Stimulated activated CD8-positive, alpha-beta memory T cell treated with anti-CD3 and anti-CD28 coated beads, Interleukin-7, amount 100 ng/mL, for 1 hour (primary cell): Measurements from ENCODE around the gene PAFAH2.

Source experiments
- DNase-seq, 2 donors: peaks; one replicate each; pipeline ENCODE4 v3.0.0-alpha.2; 2020; ENCODE audit warnings: low read depth in 2 of 2

The PAFAH2 gene

DNA sequence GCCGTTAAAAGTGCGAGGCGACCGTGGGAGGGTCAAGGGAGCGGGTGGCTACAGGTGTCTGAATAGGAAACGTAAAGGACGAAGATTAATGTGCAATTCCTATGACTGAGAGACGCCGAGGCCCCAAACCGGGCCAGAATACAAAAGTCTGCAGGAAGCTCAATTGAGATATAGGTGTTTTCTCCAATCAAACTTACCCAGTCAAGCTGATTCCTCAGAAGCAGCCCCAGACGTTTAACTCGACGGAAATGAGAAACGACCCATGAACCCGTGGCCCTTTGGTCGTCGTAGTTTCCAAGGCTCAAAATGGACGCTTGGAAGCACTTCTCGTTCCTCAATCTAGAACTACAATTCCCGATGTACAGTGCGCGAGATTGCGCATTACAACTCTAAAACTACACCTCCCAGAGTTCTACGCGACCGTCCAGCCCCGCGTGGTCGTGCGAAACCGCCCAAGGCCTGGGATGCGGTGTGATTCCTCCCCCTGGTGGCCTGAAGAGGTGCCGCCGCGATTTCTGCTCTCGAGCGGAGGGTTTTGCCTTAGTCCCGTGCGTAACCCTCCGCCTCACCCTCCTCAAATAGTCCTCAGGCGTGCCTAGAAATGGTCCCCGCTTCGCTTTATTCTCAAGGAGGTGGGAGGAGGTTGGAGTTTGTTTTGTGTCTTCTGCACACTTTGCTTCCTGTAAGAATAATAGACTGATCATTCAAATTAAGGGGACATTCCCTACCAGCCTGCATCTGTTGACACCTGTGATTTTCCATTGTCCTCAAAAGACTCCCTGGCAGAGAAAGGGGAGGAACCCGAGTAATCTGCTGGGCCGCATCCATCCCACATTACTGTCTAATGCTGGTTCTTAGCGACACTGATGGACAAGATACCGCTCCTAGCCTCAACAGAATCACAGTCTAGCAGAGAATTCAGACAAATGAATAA lies at the start of gene PAFAH2:
Gene PAFAH2 (minus strand): TSS at position 236 of the 934 bp plus-strand sequence. CDS start 7,247 bp downstream, outside the sequence.
- DNase-seq, result peak; percentile 91 to 95

DNA sequence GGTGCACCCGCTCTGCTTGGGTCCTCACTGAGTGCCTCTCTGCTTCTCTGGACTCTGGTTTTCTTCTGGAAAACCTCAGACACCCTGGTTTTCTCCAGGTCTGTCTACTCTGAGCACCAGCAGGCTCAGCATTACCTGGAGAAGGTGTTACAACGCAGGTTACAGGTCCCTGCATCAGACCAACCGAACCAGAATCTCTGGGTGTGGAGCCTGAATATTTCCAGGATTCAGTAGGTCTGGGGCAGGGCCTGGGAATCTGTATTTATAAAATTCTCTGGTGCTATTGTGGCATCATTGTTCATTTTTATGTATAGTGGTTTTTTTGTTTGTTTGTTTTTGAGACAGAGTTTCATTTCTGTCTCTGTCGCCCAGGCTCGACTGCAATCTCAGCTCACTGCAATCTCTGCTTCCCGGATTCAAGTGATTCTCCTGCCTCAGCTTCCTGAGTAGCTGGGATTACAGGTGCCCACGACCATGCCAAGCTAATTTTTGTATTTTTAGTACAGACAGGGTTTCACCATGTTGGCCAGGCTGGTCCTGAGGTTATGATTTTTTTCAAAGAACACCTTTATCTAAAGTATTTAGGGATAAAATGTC lies 49.5 kb upstream of the PAFAH2 start:
- DNase-seq, result no peak

DNA sequence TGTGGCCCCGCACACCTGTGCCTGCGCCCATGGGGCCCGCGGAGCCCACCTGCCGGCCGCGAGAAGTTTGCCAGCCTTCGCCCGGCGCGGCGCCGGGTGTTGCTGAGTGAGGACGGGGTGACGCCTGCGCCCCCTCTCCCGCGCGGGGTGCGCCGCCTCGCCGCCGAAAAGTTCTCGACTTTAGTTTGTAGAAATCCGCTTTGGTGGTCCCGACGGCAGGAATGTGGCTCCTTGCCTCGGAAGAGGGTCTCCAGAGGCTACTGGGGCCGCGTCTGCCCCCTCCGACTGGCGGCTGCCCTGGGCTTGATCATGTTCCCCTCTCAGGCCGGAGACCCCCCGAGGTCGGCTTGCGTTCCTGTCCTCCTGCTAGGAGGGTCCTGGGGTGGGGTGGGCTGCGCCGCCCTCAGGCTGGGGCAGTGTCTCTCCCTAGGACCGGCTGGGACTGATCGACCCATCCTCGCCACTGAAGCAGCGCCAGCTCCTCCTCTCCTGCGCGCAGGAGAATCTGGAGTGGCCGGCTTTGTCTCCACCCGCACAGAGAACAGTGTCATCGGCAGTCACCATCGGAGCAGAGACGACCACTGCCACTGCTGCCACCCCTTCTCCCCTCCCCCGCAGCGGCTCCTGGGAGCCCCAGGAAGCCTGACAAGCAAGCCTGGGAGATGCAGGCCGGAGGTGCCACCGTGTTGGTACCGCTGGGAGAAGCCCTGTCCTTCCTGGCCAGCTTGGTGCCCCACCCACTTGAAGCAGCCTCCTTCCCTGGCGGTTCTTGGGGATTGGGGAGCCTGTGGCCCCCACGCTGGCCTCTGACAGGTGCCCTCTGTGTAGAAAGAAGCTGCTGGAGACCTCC lies 48.6 kb upstream of the PAFAH2 start:
- no peak for DNase-seq

DNA sequence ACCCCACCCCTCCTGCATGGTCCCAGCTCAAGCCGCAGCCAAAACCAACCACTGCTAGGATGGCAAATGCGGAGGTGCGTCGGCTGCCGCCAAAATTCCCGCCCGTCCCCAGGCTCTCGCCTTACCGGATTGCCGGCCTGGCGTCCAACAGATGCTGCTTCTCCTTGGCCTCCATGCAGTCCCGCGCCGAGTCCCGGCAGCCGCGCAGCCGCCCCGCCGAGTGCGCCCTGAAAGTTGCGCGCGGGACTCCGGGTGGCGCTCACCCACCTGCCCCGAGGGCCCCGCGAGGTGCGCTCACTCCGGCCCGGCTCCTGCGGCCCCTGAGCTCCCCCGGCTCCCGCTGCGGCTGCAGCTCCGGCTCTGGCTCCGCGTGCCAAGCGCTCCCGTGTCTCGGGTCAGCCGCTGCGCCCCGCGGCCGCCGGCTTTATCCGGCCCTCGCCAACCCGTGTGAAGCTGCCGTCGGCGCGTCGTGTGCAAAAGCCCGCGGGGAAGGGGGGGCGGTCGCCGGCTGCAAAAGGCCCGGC lies 47.9 kb upstream of the PAFAH2 start, which contains the start of gene SLC30A2:
Gene SLC30A2 (minus strand): TSS at position 397 of the 524 bp plus-strand sequence. CDS start 222 bp downstream, at position 175.
- DNase-seq, result no peak

DNA sequence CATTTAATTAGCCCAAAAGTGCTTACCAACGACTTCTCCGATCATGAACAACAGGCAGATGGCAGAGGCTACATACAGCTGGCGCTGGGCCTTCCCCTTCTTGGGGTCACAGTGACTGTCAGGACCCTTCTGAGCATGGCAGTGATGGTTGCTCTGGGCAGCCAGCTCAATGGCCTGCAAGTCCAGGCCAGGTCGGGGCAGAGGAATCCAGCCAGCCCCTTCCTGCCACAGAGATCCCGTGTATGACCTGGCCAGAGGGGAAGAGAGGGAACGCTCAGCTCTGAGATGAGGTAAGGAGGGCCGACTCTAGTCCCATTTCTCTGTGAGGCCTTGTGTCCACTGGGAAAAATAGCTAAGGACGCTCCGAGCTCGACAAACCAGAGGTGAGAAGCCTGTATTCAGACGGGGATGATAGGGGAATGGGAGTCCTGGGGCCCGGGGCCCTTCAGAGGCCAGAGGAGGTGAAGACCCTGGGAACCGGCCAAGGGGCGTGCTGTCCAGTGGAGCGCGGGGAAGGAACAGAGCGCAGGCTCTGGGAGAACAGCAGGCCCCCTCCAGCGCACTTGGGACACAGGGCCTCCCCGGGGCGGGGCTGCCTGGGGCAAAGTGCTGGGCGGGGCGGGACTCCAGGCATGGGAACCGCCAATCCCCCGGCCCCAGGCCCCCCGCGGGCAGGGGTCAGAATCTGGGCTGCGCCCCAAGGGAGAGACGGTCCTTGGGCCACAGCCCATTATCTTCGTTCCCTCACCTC lies 47.3 kb upstream of the PAFAH2 start:
- DNase-seq, result no peak

DNA sequence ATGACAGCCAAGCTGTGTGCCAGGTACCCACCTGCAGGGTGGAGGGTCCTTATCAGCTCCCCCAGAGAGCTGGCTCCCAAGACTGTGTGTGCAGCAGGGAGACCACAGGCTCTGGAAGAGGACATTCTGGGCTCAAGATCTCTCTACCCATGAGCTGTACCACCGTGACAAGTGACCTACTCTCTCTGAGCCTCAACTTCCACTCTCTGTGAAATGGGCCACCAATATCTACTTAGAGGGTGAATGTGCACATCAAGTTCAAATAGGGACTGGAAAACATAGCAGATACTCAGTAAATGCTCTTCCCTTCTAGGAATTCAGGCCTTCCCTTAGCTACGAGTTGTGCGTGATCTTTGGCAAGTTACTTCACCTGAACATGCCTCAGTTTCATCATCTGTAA lies 46.6 kb upstream of the PAFAH2 start:
- DNase-seq, result no peak

DNA sequence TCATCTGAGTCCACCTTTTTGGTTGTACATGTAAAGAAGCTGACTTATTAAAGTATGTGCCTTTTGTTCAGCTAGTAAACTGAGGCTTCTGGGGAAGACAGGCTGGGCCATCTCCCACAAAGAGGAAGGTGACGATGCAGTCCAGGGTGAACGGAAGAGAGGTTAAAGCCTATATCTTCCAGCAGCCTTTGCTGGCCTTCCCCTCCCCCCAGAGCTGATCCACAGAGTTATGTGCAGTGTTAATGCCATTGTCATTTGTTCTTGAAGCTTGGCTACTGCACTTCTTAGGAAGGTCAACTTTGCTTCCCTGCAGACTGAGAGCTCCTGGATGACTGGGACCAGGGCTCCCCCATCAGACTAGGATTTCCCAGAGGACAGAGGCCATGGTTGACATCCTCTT lies 45.9 kb upstream of the PAFAH2 start:
- DNase-seq, result no peak

DNA sequence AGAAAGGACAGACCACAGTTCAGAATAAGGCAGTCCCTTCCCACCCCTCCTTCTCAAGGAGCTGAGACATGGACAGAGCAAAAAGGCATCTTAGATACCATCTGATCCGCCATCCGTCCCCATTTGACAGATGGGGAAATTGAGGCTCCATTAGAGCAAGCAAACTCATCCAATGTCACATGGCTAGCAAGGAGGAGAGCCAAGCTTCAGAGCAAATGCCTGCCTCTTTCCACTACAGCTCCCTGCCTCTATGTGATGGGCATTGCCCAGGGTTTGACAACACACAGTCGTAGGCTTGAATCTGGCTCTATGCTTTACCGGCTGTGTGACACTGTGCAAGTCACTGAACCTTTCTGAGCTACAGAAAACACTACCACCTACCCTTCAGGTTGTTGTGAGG lies 44.1 kb upstream of the PAFAH2 start:
- DNase-seq, result no peak

DNA sequence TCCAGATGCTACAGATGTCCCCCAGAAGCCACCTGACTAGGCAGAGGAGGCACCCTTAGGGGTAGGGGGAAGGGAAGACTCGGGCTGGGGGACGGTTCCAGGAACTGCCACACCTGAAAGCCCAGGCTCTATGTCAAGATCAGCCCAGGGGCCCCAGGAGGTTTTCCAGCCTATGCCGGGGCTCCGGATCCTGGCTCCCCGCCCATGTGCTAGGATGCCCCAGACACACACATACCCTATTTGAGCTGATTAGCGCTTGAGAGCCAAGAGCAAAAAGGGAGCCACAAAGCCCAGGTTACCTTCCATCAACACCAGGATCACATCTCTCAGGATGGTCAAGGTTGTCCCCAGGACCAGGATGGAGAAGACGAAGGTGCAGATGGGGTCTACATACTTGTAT lies 43.5 kb upstream of the PAFAH2 start:
- no peak for DNase-seq

DNA sequence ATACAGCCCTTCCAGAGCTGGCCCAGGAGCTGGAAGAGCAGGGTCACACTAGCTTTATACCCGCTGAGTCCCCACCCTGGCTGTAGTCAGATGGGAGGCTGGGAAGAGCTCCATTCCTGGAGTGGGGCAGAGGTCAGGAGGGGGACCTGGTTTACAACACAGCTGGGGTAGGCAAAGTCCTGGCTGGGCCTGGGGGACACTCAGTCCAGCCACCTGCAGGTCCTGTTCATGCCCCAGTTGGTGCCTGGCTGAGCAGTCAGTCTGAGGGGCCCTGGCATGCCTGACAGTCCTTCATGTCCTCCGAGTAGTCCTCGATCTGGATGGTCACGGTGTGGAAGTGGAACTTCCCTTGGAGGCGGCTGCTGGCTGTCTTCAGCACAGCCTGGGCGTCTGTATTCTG lies 41.0 kb upstream of the PAFAH2 start:
- no peak for DNase-seq

DNA sequence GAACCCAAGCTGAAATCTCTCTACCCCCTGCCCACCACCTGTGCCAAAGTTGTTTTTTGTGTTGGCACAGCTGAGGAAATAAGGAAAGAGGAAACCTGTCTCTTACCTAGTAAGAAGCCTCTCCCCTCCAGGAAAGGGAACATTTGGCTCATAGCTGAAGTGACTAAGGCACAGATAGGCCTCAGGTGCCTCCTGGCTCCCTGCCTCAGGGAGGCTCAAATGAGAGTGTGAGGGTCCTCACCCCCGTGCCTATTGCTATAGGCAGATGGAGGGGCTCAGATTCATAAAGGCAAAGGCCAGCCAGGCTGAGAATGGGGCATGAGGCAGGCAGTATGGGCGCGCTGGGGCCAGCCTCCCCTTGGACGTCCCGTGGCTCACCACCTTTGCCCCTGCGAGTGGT lies 40.6 kb upstream of the PAFAH2 start:
- DNase-seq, result no peak

DNA sequence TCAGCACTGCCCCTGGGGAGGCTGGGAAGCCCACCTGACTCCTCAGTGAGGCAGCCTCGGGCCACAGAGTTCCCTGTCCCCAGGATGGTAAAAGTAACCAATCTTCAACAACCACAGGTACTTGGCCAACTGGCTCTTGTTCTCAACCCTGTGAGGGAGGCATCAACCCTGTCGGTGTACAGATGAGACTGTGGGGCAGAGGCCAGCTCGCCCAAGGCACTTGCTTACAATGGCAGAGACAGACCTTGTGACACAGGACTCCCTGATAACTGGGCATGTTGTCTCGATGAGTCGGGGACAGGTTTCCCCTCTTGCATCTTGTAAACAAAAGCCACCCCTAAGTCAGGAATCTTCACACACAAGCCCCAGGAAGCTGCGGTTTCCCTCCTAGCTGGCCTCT lies 40.0 kb upstream of the PAFAH2 start:
- no peak for DNase-seq

DNA sequence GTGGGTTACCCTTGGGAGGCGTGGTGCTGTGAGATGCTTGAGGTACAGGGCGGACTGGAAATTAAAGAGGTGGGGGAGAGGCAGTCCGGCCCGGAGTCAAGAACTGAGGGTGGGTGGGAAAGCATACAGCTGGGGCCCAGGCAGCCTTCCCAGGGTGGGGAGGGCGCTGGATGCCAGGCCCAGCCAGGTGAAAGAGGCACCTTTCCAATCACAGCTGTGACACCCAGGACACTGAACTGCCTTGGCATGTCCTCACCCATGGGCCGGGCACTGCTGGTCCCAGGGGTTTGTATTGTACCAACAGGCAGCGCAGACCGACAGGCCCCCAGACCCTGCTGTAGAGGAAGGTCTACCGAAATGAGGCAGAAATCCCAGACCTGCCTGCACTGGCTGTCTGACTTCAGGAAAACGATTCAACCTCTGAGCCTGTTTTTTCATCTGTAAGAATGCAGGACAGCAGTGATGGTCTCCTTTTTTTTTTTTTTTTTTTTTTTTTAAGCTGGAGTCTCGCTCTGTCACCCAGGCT lies 39.0 kb upstream of the PAFAH2 start:
- DNase-seq, result no peak

DNA sequence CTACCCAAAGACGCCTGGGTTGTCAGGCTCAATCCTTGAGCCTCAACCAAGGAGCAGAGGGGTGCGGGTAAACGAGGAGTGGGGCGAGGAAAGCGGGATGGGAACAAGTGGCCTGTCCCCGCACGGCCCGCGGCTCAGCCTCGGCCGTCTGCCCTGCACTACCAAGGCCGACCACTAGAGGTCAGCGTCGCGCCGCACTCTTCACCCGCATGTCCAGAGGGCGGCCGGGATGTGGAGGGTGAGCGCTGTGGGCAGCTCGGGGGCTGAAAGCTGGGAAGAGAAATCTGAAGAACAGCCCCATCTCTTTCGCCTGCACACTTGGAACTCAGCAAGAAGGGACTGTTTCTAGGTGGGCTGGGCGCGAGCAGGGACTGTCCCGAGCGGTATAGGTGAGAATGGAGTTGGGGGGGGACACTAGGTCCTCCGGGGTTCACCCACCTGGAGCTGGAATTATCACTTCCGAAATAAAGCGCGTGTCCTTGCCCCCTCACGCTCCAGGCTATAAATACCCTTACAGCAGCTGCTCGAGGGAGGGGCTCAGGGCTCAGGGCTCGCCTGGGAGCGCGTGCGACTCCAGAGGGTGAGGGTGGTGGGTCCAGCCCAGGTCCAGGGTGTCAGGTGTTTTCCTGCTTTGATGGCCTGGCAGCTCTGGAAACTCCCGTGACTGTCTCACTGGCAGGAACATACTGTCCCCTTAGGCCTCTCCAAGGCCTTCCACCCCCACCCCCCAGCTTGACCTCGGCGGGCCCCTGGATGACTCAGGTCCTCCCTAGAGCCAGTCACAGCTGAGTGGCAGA lies 38.3 kb upstream of the PAFAH2 start:
- peak; percentile 54 to 73 for DNase-seq

DNA sequence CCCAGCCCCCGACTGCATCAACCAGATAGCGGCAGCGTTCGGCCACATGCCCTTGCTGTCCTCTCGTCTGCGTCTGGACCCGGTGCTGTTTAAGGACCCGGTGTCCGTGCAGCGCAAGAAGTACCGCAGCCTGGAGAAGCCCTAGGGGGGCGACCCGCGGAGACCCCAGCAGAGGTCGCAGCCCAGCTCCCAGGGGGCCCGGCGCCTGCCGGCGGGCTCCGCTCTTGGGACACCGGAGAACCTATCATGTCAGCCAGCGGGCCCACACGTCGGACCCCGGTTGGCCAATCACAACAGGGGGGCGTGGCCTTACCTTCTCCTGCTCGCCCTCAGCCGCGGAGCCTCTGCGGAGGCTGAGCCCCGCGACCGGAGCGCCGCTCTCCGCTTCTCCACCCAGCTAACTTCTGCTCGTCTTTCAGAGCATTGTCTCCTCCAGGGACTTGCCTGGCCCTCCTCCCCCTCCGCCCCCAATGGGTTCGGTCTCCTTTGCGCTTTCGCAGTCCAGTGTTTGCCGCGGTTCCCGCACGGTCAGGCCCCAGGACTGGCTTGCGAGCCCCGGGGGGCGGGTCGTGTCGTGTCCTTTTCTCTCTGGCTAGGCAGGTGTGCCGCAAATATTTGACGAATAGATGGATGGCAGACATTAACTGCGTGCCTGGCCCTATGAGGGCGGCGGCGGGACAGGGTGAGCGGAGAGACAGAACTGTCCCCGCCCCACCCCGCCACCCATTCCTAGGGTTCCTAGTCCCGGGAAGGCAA lies 37.5 kb upstream of the PAFAH2 start:
- DNase-seq, result peak; percentile 81 to 86

DNA sequence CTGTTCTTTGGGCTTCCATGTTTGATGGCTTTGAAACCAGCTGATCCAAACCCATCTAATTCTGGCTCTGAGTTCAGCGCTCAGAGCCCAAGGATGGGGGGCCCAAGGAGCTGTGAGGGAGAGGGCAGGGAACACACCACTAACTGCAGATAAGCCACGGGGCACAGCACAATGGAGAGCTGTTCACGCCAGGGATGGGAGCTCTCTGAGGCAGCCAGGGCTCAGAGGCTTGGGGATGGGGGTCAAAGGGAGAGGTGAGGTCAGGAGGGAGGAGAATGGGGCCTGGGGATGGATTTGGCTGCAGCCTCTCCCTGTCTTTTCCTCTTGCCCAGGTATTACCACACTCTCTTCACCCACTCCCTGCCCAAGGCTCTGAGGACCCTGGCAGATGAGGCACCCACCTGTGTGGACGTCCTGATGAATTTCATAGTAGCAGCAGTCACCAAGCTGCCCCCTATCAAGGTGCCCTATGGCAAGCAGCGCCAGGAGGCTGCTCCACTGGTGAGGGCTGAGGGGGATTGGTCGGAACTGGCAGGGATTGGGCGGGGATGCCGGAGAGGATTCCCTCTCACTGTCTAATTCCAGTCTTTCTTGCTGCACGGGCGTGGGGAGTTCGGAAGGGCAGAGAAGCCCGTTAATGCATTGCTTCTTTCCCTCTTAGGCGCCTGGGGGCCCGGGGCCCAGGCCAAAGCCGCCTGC lies 36.8 kb upstream of the PAFAH2 start:
- no peak for DNase-seq

DNA sequence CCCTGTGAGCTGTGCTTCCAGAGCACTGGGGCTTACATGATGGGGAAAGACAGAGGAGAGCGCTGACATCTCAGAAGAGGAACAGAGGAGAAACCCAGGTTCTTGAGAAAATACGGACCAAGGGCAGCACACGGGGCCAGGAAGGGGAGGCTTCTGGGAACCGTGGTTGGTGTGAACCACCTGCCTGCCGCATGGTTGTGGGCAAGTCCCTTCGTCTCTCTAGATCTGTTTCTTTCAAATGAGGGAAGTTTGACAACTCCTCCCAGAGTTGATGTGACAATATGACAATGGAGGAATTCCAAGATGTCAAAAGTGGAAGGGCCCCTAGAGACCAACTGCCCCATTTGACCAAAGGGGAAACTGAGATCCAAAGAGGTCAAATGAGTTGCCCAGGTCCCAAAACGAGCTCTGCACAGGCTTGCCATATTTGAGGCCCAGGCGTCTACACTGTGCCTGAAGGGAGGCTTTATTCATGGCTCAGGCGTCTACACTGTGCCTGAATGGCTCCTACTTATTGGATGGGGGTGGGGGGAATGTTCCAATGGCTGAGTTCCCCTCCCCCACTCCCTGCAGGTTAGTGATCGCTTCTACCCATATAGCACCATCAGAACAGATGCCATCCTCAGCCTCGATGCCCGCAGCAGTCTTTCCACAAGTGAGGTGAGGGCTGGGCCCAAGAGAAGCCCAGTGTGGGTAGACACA lies 34.9 kb upstream of the PAFAH2 start:
- DNase-seq, result no peak

DNA sequence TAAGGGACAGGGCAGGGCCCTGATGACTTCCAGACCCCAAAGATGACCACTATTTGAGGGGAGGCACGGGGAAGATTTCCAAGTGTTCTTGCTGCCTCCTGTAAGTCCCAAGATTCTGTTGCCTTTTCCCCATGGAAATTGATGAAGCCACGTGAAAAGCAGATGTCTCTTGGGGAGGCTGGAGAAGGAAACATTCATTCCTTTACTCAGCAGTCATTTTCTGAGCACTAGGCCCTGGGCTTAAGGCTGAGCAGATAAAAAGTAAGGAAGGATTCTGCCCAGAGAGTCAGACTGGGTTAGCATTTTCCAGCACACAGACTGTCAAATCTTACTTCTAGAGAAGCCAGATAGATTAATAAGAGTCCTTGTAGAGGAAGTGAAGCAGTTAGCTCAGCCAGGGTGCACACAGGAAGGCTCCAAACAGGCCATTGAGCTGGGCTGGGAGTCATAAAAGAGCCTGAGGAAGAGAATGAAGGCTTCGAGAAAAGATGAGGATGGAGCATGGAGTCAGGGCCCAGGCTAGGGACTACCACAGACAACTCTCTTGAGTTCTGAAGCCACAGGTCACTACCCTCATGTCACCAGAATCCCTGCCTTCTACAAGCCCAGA lies 33.9 kb upstream of the PAFAH2 start:
- DNase-seq, result no peak
